C4-2B (cell line): ENCODE results near the gene RAB1A.
"Not testable (repeated sequence)": the region's sequence is repeated elsewhere in the genome, so short reads cannot be mapped to it uniquely, and the experiment has no call there.

ENCODE experiments used
- H3K27ac ChIP-seq: fragments of 450-650 bp; 2 replicates; pipeline ENCODE4 v1.5.1; 2017
- CTCF ChIP-seq: fragments of 450-650 bp; conservative IDR thresholded peaks from 2 replicates; pipeline ENCODE4 v1.5.1; 2017; ENCODE audit warnings: mild to moderate bottlenecking
- ZFX ChIP-seq: fragments of 450-650 bp; IDR thresholded peaks from 2 replicates; pipeline ENCODE4 v1.6.1; 2017

Gene RAB1A

GRCh38 chr2:65129826-65130663 is at the start of gene RAB1A:
Gene RAB1A (minus strand): TSS chr2:65130106. CDS start chr2:65129915, 191 bp downstream.
- peak within 1 kb of the TSS; percentile 94 for H3K27ac ChIP-seq
- peak; percentile 39 for TF ChIP-seq CTCF
- no peak for TF ChIP-seq ZFX

- TF ChIP-seq ZFX, result no peak
- no peak for TF ChIP-seq CTCF
- H3K27ac ChIP-seq, result no peak overlapping the region
Observed at GRCh38 chr2:65177751-65178442, 48.0 kb upstream of the RAB1A start.

- no peak overlapping the region for H3K27ac ChIP-seq
- TF ChIP-seq CTCF, result no peak
- no peak for TF ChIP-seq ZFX
Observed at GRCh38 chr2:65175894-65176530, 46.1 kb upstream of the RAB1A start.

GRCh38 chr2:65174031-65174430 is 44.1 kb upstream of the RAB1A start:
- not testable (repeated sequence) for H3K27ac ChIP-seq

- TF ChIP-seq CTCF, result no peak
- no peak for TF ChIP-seq ZFX
- H3K27ac ChIP-seq, result no peak overlapping the region
Observed at GRCh38 chr2:65172994-65173790, 43.3 kb upstream of the RAB1A start.

- not testable (repeated sequence) for H3K27ac ChIP-seq
Observed at GRCh38 chr2:65170611-65171477, 40.9 kb upstream of the RAB1A start.

GRCh38 chr2:65169760-65170136 is 39.8 kb upstream of the RAB1A start:
- TF ChIP-seq ZFX (no peak), CTCF (no peak)
- no peak overlapping the region for H3K27ac ChIP-seq
